NCI-H2081 treated with DMSO at 0.1 percent for 48 hours (cell line): Measurements from ENCODE around the gene CLDN19.
"Not testable (repeated sequence)": the region's sequence is repeated elsewhere in the genome, so short reads cannot be mapped to it uniquely, and the experiment has no call there.

Experiments
- DNase-seq: peaks from one replicate; lab custom pipeline; 2025; lab: John Stamatoyannopoulos, UW

CLDN19 gene

DNA sequence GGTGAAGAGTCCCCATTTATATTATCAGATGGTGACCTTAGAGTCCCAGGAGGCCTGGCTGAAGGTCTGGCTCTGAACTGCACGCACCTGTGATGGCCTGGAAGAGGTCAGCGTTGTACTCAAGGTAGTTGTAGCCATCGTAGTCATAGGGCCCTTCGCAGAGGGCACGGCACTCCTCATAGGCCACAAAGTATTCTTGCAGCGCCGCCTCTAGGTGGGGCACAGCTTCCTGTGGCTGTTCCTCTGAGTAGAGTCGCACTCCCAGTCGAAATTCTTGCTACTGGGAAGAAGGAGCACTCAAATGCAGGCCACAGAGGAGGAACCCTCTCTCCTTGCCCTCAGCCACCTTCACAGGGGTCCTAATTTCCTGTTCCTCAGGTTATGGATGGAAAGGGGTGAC lies 19.1 kb upstream of the CLDN19 start:
- no peak for DNase-seq

DNA sequence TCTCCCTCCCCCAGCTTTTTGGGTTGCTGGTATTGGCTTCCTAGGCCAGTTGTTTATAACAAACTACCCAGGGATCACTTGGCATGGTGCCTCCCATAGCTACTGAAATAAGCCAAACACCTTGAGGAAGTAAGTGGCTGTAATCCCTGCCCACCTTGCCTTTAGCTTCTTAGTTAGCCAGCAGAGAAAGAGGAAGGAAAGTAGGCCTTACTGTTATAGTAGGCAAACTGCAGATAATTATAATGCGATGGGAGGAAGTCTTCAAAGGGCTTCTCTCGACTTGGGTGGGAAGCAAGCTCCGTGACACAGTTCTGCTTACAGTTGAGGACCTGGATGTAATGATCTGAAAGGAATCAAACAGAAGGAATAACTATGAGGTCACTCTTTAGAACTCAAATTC lies 18.6 kb upstream of the CLDN19 start:
- DNase-seq, result no peak

DNA sequence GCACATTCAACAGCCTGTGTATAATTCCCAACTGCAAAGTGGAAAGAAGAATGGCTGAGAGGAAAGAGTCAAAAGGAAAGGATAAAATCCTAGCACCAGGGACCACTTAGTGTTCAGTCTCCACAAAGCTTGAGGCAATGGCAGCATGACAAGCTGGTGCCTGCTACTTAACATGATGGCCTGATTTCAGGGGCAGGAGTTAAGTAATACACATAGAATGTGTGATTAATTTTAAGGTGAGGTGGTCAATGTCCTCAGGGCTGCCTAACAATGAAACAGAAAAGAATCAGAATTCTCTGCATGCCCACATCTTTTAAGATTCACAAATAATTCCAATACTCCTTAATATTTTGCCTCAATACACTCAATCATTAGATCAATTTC lies 17.8 kb upstream of the CLDN19 start:
- DNase-seq, result no peak

DNA sequence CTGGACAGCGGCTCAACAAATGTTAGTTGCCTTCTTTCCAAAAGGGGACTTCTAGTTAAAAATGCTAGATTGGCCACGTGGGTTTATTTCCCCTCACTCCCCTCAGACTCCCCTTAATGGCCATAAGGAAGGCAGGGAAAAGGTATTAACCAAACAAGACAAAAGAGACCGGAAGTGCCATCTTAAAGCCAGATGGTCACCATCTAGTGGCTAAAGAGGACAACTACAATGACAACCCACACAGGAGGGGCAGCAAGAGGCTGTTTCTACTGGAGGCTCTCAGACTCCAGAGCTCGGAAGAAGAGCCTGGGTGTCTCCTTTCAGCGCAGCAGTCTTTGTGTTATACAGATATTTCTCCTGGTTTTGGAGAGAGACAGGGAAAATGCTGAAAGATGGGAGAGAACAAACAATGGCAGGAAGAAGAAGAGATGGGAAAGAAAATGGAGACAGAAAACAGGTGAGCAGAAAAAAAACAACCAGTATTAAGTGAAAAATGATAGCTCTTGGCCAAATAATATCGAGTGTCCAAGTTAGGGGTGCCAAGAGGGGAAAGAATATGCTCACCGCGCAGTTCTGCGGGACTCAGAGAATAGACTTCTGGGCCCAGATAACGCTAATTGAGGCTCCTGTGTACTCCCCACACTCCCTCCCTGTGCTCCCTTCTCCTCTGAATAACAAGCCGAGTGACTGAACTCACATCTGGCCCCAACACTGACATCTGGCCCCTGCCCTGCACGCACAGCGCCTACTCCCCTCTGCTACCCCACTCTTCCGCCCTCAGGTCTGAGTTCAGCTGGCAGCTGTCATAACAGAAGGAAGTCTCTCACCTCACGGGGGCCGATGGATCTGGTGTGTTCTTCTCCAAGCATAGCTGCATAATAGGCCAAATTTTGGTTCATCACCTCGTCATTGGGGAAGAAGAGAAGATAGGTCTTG lies 17.2 kb upstream of the CLDN19 start:
- DNase-seq, result peak; percentile 56

DNA sequence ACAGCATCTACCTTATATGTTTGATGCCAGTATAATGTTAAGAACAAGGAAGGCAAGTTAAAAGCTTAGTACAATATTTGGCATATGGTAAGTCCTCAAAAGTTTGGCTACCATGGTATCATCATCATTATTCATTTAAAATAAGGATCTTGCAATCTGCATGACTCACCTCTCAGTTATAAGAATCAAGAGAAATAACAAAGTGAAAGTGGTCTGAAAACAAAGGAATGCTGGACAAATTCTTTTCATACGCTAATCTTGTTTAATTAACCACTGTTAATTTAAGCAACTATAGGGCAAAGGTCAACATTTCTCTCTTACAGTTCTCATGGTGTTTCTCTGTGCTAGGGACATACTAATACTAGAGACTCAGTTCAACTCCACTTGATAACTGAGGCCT lies 13.0 kb upstream of the CLDN19 start:
- no peak for DNase-seq

DNA sequence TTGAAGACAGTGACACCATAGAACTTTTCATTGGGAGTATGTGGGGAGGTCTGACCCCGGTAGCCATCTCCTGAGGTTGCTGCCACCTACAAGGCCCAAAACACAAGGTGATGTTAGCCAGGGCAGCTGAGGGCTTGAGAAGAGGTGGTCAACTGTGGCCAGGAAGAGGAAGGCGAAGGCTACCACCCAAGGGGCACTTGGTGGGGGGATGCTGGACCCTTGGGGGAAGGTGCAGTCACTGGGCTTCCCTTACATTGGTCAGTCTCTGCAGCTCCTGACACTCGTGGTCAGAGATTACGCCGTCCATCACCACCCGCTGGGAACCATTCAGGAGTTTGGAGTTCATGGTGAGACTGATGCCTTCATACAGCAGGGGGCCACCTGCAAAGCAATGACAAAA lies 12.2 kb upstream of the CLDN19 start:
- DNase-seq, result no peak

DNA sequence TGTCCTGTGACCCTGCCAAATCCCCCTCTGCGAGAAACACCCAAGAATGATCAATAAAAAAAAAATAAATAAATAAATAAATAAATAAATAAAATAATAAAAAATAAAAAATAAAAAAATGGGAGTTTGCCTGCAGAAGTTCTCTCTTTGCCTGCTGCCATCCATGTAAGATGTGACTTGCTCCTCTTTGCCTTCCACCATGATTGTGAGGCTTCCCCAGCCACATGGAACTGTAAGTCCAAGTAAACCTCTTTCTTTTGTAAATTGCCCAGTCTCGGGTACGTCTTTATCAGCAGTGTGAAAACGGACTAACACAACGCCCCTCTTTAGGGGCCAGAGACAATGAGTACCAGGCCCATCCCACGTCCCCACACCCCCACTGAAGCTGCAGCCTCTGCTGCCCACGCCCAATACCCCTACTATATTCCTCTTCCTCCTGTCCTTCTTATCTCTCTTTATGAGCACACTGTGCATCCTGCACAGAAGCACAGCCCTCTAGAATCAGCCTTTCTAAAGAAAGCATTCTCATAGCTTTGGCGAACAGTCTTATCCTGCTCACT lies 11.6 kb upstream of the CLDN19 start:
- DNase-seq, result not testable (repeated sequence)

DNA sequence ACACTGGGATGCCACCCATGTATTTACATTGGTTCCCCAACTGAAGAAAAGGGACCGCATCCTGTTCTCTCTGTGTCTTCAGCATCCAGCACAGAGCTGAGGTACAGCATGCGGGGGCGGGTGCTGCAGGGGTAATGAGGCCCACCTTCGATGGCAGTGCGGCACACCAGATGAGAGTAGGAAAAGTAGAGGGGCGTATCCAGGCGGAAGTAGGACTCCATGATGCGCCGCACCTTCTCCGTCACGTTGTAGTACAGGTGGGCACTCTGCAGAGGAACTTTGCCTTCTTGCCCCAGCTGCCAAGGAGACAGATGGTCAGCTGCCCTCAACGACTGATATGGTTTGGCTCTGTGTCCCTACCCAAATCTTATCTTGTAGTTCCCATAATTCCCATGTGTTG lies 10.0 kb upstream of the CLDN19 start:
- no peak for DNase-seq

DNA sequence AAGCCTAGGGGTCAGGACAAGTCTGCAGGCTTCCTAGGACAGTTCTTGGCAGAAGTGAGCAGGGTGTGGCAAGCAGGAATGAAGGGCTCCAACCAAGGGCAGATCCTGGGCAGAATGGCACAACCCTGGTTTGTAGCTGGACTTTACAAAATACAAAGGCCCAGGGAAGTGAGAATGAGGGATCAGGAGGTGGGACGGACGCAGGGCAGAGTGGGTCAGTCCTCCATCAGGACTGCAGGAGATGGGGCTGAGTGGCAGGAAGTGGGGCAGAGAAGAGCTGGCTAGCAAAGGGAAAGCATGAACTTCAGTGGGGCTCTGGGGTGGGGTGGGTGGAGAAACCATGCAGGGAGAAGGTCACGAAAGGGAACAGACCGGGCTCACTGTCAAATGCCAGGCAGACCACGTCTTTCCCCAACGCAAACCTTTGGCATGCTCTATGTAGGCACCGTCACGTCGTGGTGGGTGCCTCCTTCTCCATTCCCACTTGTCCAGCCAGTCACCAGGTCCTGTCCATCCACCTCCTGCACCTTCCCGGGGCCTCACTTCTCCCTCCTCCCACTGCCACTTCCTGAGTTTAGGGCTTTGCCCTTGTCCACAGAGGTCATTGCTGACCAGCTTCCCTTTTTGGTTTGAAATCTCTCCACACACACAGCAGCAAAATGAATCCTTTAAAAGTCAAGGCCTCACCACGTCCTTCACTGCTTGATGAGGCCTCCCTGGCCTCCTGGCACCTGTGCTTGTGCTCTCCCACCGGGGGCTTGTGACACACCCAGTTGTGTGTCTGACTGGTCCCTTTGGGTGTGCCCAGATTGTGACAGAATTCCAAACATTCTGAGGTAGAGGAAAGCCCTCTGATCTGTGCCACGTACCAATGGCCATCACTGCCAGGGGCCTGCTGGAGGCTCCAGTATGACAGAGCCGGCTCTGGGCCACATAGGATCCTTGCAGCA lies 8.7 kb upstream of the CLDN19 start:
- no peak for DNase-seq

DNA sequence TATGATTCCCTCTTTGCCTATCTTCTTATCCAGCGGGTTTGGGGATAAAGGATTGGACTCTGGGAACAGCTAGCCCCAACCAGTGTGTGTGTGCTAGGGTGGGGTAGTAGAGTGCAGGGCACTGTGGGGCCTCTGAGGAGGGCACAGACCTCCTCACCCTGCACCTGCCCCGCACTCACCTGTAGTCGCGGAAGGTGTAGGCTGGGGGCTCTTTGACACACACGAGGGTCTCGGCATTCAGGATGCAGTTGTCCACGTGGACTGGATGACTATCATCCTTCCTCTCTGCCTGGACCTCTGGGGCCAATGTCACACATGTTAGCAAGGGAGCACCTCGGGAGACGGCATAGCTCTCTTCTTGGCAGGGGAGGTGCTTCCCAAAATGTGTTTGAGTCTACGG lies 8.0 kb upstream of the CLDN19 start:
- DNase-seq, result no peak

DNA sequence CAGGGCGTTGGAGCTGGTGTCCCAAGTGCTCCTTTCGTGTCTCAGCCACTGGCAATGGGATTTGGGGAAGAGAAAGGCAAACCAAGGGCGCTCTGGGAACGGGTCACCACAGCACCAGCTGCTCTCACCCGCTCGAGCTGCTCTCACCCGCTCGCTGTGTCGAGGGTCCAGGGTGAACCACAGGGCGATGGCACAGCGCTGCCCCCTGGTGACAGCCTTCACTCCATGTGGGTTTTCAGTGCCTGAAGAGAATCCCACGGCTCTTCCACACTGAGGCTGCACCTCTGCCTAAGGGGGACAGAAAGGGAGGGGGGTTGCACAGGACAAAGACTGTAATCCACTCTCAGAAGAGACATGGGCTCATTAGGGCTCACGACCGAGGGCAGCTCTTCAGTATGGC lies 7.1 kb upstream of the CLDN19 start:
- no peak for DNase-seq

DNA sequence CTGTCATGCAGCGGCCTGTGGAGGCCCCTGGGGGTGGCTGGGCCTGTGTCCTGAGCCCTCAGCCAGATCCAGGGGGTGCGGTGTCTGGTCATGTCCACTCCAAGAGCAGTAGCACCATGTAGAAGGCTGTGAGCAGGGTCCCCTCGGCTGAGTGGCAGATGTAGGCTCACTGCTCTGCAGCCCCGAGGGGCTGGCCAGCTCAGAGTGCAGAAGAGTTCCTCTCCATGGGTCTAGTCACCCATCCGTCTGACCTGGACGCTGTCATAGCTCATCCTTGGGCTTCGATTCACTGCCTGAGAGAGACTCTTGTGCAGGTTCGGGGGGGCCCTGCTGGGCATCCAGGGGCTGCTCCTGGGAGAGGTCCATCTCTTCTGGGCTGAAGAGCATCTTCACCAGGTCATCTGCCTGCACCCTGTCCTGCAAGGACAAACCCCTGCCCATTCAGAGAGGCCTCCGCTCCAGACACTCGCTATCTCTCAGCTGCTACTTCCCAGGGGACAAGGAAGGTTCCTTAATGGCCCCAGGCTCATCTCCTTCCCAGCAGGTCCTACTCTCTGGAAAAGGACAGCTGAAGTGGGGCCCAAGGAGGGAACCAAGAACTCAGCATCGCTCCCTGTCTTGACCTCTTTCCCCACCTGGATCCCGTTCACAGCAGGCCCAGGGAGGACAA lies 6.5 kb upstream of the CLDN19 start:
- DNase-seq, result no peak

DNA sequence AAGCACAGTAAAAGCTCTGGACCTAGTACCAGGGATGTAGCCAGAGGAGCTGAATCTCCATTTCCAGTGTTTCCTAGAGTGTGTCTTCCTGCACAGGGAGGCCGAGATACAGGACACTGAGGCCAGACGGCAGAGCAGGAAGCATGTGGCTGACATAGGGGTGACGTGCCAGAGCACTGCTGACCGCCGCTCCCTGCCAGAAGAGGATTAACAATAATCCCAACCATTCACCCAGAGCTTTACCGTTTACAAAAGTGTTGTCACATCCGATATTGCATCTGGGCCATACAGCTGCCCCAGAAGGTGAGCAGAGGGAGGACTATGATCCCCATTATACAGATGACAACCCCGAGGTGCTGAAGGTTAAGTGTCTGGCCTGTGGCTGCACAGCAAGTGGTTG lies 5.8 kb upstream of the CLDN19 start:
- no peak for DNase-seq

DNA sequence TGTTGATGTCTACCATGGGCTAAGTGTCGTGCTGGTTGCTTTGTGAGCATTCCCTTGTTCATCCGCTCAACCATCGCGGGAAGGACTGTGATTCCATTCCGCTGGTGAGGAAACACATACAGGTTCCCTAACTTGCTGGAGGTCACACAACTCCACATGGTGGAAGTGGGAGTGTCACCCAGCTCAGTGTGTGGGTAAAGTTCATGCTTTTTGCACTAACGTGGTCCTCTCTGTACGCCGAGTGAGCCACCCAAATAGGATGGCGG lies 4.0 kb upstream of the CLDN19 start:
- DNase-seq, result no peak

DNA sequence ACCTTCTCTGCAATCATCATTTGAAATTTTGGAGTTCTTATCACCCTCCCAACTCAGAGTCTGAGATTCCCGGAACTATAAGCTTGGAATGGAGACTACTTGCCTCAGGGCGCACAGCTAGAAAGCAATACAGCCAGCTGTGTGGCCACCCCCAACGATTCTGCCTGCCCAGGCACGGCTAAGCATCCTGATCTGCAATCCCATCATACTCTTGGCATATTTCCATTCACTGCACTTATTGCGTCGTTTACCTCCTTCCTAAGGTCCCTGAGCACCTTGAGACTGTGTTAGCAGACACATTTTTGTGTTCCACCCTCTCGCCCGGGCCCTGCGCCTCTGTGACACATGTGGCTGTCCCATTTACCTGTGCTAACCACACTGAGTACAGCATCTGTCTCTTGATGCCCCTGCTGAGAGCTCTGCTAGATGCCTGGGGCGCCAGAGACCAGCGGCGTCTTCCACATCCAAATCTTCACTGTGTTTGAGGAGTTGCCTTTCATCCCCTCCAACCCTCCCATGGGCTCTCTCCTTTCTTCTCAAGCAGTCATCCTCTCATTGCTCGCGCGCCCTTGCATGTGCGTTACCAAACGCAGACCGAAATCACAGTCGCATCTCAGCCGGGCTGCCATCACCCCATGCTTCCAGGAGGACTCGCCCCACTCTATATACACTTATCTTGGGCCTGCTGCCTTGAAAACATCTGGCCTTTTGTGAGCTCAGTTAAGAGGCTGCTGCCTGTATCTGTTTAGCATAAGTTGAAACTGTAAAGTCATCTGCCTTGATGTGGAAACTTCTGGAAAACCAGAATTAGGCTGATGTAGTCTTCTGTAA lies 3.5 kb upstream of the CLDN19 start:
- DNase-seq, result no peak

DNA sequence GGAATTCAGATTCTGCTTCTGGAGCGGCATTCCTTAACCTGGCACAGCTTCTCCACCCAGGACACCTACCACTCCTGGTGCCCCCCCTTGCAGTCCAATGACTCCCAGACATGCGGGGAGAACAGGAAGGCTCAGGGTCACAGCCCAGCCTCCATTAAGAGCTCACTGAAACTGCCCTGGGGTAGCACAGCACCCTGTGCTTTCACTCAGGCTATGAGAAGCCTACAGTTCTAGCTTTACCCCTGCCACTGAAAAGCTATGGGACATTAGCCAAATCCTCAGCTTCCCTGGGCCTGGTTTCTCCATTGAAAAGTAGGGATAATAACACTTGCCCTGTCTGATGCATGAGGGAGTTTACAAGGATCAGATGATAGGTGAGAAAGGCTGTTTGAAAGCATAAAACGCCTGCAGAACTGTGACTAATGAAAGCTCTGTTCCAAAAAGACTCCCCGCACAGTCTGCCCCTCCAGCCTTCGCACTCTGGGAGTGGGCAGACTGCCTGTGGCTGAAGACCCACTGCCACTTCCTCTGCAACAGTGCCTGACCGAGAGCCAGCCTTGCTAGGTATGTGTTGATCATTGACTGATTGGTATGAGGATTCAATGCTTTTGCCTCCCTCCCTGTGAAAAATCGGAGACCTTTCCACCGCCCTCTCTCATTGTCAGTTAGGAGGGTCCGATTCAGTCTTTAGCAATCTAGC lies 2.7 kb upstream of the CLDN19 start:
- DNase-seq, result no peak

DNA sequence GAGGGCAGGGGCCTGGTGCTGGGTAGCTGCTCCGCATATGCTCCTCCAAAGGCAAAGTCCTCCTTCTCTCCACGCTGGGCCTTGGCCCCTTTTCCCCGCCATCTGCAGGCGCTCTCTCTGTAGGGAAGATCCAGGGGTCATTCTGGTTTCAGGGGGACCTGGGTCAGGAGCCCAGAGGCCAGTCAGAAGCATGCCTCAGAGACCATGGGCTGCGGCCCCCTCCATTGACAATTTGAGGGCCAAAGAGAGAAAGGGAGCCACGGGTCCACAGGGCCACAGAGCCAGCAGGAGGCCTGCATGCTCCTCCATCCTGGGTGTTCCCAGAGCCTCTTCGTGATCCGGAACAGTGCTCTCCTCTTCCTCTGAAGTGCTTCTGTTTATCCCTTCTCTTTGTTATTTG lies 2.1 kb upstream of the CLDN19 start:
- DNase-seq, result no peak

DNA sequence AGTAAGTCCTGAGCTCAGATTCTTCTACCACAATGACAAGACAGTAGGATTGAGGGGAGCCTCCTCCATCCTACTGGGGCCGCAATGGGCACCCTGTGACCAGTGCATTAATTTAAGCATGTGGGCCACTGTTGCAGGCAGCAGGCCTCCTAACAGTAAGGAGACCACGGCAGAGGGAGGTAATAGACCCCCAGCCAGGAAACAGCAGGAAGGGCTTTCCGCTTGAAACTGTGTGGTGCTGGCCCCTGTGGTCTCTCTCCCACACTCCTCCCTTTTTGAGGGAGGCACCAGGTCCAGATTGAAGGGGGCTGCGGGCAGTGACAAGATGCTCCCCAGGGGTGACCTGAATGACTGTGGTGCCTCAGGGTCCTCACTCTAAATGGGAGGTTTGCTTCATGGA lies 1.7 kb upstream of the CLDN19 start:
- no peak for DNase-seq

DNA sequence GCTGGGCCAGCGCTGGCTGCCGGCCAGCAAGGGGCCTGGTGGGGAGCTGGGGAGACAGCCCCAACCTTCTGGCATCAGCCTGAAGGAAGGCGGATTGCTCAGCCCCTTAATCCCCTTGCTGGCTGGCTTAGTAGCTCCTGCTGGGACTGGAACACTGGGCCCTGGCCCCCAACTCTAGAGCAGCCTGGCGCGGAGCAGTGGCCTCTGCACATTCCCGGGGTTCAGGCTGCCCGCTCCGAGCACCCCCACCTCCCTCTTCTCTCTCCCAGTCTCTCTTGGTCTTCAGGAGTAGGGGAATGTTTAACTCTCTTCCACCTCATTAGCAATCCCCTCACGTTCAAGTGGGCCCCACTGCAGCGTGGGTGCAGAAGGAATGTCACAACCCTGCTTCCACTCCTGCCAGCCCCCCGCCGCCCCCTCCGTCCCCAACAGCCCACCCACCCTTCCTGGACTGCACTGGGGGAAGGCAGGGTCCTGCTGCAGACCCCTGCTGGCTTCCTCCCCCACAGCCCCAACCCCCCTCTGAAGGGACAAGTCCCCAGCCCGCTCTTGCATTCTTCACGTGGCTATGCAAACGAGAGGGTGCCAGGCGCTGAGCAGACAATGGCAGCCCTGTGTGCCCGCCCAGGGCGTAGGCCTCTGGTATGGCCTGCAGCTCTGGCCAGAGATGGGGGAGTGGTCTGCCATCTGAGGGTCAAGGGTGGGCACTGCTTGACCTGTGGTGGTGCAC lies 980 bp upstream of the CLDN19 start:
- DNase-seq, result no peak

DNA sequence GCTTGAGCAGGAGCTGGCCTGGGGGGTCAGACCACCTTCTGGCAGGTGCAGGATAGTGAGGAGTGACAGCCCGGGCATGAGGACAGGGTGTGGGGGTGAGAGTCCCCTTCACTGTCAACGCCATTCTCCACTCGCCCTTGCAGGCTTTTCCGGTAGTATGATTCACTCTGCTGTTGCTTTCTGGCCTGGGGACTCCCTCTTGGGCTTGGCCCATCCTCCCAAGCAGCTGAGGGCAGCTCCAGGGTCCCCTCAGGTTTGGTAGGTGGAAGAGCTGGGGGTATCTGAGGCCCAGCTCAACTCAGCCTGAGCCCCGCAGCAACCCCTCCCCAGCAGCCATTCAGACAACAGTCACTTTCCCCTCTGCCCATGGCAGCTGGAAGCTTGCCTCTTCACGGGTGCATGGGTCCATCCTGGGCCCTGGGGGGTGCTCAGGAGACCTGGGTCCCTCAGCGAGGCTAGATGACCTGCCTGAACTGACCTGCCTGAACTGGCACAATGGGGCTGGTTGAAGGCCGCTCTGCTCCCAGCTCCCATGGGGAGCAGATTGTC lies 1.3 kb downstream of the CLDN19 start:
- no peak for DNase-seq
